NCI-H146 treated with DMSO at 0.1 percent for 48 hours (cell line): ENCODE measurements around the gene CPSF6.
"Not testable (repeated sequence)": the region's sequence is repeated elsewhere in the genome, so short reads cannot be mapped to it uniquely, and the experiment has no call there.

Experiments used
- DNase-seq: peaks from one replicate; lab custom pipeline; 2025; ENCODE audit not compliant: unreplicated experiment; lab: John Stamatoyannopoulos, UW

Gene CPSF6, protein sequence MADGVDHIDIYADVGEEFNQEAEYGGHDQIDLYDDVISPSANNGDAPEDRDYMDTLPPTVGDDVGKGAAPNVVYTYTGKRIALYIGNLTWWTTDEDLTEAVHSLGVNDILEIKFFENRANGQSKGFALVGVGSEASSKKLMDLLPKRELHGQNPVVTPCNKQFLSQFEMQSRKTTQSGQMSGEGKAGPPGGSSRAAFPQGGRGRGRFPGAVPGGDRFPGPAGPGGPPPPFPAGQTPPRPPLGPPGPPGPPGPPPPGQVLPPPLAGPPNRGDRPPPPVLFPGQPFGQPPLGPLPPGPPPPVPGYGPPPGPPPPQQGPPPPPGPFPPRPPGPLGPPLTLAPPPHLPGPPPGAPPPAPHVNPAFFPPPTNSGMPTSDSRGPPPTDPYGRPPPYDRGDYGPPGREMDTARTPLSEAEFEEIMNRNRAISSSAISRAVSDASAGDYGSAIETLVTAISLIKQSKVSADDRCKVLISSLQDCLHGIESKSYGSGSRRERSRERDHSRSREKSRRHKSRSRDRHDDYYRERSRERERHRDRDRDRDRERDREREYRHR

DNA sequence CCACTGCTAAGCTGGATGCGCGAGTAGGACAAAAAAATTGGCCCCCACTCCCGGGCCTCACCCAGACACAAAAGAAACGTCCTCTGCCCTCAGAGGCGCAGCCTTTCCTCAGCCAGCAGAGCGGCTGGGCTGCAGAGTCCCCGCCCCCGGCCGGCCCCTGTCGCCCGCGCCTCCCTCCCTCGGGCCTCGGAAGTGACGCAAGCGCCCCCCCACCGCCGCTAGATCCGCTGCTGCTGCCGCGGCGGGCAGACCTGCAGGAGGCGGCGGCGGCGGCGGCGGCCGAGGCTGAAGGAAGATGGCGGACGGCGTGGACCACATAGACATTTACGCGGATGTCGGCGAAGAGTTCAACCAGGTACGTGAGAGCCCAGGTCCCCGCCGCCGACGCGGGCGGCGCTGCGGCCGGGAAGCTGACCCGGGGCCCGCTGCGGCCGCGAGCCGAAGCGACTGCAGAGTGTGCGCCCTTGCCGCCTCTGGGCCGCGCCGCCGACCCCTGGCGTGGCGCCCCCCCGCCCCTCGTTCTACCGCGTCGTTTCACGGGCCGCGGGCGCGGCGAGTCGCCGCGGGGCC, at the start of gene CPSF6:
TSS of gene CPSF6 (plus strand) at position 218 of the 570 bp plus-strand sequence. CDS start at position 296, 78 bp downstream.
- DNase-seq: peak; percentile 89

DNA sequence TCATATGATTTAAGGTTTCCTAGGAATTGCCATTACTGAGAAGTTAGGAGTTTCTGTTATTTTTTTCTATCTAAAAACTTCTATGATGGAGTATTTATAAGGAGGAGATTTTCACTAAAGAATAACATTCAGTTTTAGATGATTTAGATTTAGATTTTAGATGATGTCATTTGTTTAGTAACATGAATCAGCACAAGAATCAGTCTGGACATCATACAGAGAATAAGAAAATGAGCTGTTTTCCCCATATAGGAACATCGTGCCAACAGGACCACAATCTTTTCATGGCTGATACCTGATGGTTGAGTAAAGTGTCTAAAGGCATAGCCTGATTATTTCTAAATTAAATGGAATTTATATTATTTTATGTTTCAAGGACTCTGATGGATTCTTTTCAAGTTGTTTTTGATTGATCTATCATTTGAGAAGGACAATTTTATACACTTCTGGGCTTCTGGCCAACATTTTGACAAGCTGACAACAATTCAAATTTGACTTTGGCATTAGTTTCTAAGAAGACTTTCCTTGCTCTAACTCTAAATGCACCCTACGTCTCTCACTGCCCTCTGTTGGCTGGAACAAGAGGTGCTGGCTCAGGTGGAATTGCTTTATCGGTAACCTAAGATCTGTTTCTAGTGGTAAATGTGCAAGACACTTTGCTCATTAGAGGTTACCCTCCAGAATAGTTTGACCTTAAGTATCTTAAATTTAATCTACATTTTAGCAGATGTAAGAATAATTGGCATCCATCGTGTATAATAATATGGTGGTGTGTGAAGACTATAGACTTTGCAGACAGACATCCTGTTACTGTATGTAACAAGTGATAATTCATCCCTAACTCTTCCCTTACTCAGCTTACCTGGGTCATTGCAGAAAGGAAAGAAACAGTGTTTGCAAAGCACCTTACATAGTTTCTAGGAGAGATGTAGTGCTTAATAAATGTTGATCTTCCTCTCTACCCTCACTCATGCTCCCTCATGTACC, 42.8 kb upstream of the CPSF6 start:
- DNase-seq: no peak

DNA sequence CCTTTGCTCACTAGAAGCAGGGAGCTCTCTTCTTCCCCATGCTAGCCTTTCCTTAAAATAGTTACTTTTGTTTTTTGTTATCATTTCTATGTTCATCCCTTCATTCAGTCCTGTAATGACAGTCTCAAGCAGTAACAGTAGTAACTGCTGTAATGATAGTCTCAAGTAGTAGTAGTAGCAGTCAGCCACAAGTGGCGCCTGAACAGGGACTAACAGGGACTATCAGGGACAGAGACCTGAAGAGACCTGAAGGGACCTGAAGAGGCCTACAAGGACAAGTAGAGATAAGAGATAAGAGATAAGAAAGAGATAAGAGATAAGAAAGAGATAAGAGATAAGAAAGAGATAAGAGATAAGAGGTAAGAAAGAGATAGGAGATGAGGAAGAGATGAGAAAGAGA, 39.4 kb upstream of the CPSF6 start:
- DNase-seq: not testable (repeated sequence)

DNA sequence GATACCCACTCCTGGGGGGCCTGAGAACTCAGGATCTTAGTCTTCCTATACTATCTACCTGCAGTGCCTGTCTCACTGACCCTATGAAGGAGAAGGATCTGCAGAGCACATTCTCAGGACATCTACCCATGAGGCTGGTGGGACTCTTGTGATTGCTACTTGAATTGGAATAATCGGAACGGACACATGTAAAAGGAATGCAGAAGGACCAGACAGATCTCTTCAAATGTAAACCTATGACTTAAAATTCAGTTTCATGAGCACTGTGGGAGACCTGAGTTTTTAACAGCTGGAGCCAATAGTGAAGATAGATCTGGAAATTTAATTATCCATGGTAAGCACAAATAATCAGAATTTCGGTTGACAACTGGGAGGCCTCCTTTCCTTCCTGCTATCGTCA, 35.2 kb upstream of the CPSF6 start:
- no peak for DNase-seq

DNA sequence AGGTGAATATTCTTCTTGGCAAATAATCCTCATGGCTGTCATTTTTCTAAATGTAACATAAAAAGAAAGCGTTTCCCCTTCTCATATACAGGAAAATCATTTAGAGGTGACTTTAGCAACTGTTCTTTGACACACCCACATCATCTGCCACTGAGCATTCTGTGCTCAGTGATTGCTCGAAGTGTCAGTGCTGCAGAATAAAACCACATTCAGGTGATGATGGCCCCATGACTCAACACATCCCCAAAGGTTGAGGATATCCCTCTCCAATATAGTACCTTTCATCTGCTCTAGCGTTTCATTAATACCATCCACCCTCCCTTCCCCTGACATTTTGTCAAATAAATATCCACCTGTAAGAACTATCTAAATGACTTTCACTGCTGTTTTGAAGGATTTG, 28.7 kb upstream of the CPSF6 start:
- no peak for DNase-seq

DNA sequence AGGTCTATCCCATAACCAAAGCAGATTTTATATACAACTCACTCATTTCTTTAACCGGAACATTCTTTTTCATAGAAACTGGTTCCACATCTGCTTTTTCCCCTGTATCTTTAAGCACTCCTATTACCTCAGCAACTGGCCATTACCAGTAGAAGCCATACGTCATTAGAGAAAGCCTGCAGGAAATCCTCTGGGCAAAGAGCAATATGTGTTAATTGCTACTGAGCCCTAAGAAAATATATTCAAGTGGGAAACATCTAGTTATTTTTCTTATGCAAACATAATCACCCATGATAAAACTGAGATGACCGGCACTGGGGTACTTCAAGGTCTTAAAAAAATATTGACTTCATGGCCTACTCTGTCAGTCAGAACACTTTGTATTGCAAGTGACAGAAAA, 28.2 kb upstream of the CPSF6 start:
- no peak for DNase-seq

DNA sequence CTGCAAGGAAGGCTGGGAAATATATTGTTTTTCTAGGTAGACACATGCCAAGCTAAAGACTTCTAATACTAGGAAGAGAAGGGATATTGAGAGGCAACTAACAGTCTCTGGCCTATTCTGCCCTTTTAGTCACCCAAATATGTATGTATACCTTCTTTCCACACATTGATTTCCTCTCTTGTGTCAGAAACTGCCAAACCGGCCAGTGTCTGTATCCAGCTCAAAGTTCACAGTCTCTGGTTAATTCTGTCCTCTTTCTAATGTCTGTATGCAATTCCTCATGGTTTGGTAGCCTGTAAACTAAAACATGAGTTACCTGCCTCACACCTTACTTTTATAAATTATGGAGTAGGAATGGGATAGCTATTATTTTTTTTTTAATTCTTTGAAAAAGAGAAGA, 25.2 kb upstream of the CPSF6 start:
- DNase-seq: no peak

DNA sequence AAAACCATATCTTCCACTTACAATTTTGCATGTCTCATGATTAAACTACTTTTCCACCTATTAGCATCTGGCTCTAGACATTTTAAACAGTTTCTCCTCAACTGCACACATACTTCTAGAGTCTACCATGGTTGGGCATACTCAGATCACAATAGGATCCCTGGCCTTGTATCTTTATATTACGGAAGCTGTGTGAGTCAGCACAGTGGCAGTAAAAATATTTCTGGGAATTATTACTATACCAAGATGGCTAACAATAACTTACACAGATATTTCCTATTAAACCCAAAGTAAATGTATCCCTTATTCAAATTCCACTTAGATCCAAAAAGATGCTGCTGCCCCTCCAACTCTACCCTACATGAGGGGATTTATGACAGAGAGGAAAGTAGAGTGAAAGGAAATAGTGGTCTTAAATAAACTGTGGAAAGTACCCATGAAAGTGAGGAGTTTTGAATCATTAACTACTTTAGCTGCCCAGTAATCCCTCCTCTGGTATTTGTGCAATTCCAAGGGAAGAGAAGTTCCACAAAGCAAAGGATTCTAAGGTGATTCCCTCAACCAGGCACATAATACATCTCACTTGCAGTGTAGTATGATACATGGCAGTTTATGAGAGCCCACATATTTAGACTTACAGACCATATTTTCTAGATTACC, 14.0 kb upstream of the CPSF6 start:
- DNase-seq: no peak

DNA sequence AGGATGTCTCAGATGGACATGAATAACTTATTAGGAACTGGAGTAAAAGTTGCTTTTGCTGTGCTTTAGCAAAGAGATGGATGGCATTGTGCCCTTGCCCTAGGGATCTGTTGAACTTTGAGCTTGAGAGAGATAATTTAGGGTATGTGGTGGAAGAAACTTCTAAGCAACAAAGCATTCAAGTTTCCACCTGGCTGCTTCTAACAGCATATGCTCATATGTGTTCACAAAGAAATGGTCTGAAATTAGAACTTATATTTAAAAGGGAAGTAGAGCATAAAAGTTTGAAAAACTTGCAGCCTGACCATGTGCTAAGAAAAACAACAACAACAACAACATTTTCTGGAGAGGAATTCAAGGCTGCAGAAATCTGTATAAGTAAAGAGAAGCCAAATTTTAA, 7.9 kb upstream of the CPSF6 start:
- no peak for DNase-seq

DNA sequence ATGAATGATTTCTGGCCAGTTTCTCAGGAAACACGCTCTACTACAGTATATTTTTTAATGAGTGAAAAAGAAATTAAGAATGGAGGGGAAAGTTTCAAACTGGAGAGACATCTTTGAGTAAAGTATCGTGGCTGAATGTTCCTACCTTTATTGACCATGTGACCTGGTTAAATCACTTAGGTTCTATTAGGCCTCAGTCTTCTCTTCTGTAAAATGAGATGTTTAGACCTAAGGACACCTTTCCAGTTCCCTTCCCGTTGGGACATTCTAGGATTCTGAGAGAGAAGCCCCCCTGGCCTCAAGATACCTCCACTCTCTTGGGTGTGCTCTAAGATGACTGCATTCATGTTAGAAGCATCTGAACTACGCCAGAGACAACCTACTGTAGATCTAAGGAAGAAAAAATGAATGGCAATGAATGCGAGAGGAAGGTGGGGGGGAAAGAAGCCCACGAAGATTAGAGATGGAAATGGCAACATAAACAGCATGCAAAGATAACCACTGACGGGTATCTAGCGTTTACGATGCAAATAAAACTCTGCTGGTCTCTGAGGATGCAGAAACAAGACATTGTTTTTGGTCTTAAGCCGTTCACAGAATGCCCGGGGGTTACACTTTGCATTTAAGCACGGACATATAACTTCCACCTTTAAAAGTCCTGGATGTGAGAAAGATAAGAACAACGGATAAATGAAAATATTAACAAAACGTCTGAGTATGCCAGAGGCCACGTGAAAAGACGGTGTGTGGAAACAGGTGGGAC, 599 bp upstream of the CPSF6 start:
- no peak for DNase-seq

DNA sequence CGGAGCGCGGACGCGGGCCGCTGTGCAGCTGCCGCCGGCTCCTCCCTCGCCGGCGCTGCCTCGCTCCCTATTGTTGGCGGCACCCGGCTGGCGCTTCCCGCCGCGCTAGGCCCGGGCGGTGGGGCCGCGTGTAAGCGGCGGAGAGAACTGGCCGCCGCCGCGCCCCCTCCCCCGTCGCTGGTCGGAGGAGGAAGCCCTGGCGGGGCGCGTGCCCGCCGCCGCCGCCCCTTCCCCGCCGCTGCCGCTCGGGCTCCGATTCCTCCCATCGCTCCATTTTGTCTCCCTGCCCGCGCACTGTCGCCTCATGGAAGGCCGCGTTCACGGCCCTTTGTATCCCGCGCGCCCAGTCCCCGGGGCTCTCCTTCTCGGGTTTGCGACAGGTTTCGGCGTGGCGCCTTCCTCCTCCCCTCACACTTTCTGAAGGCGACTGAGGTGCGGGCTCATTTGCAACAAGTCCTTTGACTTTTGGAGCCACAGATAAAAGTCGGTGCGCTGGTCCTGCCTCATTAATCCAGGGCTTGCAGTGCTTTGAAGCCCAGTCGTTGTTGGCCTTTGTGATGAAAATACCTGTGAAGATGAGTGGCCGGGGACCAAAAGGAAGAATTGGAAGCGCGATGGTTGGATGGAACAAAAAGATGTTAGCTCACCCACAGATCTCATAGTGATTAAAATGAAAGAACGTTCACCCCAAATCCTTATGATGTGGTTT, 707 bp downstream of the CPSF6 start:
- peak; percentile 36 for DNase-seq

DNA sequence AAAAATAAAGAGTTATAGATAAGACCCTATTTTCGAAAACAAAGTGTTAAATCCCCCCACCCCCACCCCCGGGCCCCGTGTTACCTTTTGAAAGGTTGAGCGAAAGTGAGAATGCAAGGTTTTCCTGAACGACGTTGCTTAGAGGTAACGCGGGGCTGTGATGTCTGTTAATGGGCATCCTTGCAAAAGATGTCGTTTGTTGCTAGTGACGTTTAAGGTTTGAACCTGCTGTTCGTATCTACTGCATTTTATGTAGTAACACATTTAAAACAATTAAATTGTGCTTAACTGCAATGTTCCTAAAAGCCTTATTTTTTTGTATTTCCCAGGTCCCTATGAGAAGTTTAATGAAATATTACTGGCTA, 1.2 kb downstream of the CPSF6 start:
- no peak for DNase-seq

DNA sequence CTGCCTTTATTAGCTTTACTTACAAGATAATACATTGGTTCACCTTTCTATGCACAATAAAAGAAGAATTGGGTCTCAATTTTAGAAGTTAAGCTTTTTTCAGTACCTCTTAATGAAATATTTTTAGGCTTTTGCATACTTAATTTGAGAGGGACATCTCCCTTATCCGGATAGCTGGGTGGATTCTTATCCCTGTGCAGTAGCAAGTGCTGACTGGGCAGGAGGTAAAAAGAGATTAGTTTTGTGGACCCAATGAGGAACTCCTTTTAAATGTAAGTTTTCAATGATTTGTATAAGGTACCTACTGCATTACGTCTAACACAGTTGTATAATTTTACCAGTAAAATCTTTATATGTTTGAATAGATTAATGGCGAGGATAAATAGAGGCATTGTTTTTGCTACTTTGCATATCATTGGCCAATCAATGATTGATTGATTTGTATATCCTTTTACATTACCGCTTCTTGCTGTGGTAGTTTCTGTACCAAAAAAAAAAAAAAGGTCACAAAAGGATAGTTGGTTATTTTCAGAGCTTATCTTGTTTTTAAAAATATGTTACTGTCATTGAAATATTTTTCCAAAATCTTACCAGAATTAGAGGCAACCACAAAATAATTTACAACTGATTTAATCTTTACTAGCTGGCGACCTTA, 2.2 kb downstream of the CPSF6 start:
- no peak for DNase-seq

DNA sequence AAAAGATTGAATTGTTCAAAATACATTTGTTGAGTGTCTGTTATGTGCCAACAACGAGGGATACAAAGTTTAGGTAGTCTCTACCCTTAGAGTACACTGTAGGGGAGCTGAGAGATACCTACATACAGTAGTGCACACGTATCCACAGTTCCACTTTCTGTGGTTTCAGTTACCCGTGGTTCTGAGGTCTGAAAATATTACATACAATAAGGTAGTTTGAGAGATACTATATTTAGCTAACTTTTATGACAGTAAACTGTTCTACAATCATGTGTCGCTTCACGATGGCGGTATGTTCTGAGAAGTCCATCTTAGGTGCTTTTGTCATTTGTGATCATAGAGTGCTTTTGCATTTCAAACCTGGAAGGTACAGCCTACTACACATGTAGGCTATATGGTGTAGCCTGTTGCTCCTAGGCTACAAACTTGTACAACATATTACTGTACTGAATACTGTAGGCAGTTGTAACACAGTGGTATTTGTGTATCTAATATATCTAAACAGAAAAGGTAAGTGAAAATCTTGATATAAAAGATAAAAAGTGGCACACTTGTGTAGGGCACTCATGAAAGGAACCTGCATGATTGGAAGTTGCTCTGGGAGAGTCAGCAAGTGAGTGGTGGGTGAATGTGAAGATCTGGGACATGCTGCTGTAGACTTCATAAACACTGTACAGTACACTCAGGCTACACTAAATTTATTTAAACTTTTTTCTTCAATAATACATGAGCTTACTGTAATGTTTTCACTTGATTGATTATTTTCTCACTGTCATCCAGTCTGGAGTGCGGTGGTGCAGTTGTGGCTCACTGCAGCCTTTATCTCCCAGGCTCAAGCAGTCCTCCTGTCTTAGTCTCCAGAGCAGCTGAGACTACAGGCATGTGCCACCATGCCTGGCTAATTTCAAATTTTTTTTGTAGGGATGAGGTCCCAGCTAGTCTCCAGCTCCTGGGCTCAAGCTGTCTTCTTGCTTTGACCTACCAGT, 4.0 kb downstream of the CPSF6 start:
- DNase-seq: no peak

DNA sequence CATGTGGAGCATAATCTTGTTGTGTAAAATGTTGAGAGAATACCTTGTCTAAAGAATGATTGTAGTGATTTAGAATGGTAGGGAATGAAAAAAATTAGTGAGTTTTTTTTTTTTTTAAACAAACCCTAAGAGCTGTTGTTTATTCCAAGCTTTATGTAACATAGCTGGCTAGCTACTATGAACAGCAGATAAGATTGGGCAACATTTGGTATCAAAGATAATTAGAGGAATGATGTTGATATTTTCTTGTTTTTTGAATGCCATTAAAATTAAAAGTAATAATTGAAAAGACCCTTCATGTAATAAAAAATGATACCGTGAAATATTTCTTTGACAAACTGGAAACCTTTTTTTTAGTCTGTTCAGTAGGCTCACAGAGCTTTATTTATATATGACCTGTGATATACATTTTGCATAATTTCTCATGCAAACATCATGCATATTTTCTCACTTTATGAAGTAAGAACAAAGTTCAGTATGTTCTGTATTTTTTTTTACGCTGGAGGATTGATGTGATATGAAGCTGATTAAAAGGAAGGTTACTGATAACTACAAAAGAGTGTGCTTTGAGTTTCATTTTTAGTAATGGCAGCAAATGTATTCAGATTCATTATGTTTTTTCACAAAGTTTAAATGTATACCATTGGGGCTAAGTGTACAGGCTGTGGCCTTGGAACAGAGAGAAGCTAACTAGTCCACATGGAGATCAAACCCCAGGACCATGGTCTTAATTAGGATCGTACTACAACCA, 8.1 kb downstream of the CPSF6 start:
- no peak for DNase-seq

DNA sequence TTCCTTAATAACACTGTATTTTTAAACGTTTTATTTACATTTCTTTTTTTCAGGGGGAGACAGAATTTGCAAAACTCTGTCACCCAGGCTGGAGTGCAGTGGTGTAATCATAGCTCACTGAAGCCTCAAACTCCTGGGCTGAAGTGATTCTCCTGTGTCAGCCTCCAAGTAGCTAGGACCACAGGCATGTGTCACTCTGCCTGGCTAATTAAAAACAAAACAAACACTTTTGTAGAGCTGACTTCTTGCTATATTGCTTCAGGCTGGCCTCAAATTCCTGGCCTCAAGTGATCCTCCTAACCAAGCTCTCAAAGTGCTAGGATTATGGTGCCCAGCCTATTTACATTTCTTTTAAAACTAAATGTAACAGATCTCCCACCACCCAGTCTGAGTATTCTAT, 12.7 kb downstream of the CPSF6 start:
- no peak for DNase-seq

DNA sequence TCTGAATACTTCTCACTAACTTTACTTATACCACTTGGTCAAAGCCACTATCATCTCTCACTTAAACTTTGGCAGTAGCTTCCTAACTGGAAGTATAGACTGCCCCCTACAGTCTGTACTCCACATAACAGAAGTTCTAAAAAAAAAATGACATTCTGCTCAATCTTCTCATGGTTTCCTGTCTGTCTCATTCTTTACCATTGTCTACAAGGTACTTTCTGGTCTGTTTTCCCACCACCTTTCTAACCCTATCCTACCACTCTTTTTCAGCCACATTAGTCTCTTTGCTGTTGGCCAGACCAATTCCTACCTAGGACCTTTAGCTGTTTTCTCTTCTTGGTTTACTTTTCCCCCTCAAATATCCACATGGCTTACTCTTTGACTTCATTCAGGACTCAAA, 14.7 kb downstream of the CPSF6 start:
- DNase-seq: no peak
